Left ventricle myocardium inferior (tissue), 1 donor: ENCODE data around the gene S100A3. TPM values are rescaled to one million over a fixed set of nuclear protein-coding genes. Genes with fewer than 3 reads are reported as not detected.
"Not testable (repeated sequence)": the region's sequence is repeated elsewhere in the genome, so short reads cannot be mapped to it uniquely, and the experiment has no call there.

Experiments
- DNase-seq: peaks from one replicate; pipeline ENCODE4 v3.0.0-alpha.2; 2020
- H3K27ac ChIP-seq: fragments of 200-600 bp; replicated peaks from 2 replicates; pipeline ENCODE4 v1.8.0; 2021
- H3K27me3 ChIP-seq: fragments of 200-600 bp; 2 replicates; pipeline ENCODE4 v1.8.0; 2021; ENCODE audit warnings: low read depth
- H3K36me3 ChIP-seq: fragments of 200-600 bp; 2 replicates; pipeline ENCODE4 v1.8.0; 2021
- H3K4me1 ChIP-seq: fragments of 200-600 bp; 2 replicates; pipeline ENCODE4 v1.8.0; 2021
- H3K4me3 ChIP-seq: fragments of 200-600 bp; 2 replicates; pipeline ENCODE4 v1.8.0; 2021; ENCODE audit warnings: mild to moderate bottlenecking, moderate library complexity
- H3K9me3 ChIP-seq: fragments of 200-600 bp; replicated peaks from 2 replicates; pipeline ENCODE4 v1.8.0; 2021
- intact Hi-C: fragments of 100-400 bp; cut with micrococcal nuclease; formaldehyde crosslinking; loops from one replicate; pipeline ENCODE4 v1.11.0; 2022
- total RNA-seq: library from RNA; stranded (reverse); fragmentation: NEBNext Ultra II Directional; extraction: Animal tissue kit (Norgen Biotek cat#: 25700); gene quantifications from one replicate; pipeline ENCODE4 v1.2.1, GENCODE V29; 2021
- TF ChIP-seq, protein P1 (sequence below): fragments of 200-600 bp; IDR thresholded peaks from 2 replicates; pipeline ENCODE4 v1.8.0; 2021; ENCODE audit warnings: antibody characterized with exemption, mild to moderate bottlenecking, borderline replicate concordance
- donor health status: DM: no; HTN: yes; CAD: no; lungs with severe emphysema.

The S100A3 gene
- total RNA-seq, 1 donor from 2014 or later, result 0.36 TPM

DNA sequence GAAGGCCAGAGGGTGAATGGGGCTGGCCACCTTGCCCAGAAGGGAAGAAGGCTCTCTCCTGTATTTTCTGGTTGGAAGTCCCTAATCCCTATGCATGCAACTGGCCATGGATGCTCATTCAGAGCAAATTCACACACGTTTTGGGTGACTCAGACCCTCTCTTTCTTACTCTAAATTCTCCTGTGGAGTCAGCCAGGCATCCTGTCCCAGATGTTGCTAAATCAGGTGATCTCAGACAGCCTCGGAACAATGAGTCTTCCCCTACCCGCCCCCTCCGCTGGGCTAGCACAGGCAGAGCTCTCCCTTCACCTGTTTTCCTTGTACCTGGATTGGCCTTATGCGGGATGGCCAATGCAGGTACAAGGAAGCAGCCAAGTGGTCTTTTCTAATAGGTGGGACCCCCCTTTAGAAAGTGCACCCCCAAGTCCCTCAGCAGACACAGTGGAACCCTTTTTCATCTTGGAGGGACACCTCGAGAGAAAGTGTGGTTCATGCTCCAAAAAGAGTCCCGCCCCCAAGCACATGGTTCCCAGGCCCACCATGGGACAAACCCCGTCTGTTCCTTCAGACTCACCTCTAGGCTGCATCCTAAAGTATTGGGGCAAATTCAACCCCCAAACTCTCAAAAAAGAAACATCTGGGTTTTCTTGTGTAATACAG is 21.9 kb downstream of the S100A3 start:
- intact Hi-C loops, result no loop called here
- TF ChIP-seq, protein P1, sequence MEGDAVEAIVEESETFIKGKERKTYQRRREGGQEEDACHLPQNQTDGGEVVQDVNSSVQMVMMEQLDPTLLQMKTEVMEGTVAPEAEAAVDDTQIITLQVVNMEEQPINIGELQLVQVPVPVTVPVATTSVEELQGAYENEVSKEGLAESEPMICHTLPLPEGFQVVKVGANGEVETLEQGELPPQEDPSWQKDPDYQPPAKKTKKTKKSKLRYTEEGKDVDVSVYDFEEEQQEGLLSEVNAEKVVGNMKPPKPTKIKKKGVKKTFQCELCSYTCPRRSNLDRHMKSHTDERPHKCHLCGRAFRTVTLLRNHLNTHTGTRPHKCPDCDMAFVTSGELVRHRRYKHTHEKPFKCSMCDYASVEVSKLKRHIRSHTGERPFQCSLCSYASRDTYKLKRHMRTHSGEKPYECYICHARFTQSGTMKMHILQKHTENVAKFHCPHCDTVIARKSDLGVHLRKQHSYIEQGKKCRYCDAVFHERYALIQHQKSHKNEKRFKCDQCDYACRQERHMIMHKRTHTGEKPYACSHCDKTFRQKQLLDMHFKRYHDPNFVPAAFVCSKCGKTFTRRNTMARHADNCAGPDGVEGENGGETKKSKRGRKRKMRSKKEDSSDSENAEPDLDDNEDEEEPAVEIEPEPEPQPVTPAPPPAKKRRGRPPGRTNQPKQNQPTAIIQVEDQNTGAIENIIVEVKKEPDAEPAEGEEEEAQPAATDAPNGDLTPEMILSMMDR, result no peak
- Histone ChIP-seq H3K4me1 (peaks cover 21% of the 10 kb centered on the region), H3K9me3 (no peaks in the 10 kb centered on the region), H3K4me3 (no peak overlapping the region), H3K27ac (no peak overlapping the region), H3K27me3 (no peaks in the 10 kb centered on the region), H3K36me3 (no peaks in the 10 kb centered on the region)
- DNase-seq, result no peak

DNA sequence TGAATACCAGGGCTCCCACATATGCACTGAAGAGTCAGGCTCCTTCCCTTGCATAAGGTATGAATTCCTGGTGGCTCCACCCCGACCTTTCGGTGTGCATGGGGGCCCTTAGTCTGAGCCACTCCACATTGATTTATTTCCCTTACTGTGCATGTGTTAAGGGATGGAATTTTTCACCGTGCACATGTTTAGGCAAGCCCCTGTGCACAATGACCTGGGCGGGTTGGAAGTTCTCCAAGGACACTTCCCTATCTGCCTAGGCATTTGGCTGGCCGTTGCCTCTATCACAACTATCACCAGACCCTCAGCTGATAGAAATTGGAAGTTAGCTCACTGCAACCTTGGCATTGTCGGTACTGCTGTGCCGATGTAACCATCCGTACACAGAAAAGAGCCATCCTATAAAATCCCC is 22.9 kb downstream of the S100A3 start:
- H3K4me3 ChIP-seq, result no peak overlapping the region
- H3K9me3 ChIP-seq, result no peaks in the 10 kb centered on the region
- no peak for DNase-seq
- peaks cover 20% of the 10 kb centered on the region for H3K4me1 ChIP-seq
- no peak overlapping the region for H3K27ac ChIP-seq
- no peaks in the 10 kb centered on the region for H3K27me3 ChIP-seq
- H3K36me3 ChIP-seq, result no peaks in the 10 kb centered on the region
- intact Hi-C loops, result no loop called here
- TF ChIP-seq, protein P1, result no peak

DNA sequence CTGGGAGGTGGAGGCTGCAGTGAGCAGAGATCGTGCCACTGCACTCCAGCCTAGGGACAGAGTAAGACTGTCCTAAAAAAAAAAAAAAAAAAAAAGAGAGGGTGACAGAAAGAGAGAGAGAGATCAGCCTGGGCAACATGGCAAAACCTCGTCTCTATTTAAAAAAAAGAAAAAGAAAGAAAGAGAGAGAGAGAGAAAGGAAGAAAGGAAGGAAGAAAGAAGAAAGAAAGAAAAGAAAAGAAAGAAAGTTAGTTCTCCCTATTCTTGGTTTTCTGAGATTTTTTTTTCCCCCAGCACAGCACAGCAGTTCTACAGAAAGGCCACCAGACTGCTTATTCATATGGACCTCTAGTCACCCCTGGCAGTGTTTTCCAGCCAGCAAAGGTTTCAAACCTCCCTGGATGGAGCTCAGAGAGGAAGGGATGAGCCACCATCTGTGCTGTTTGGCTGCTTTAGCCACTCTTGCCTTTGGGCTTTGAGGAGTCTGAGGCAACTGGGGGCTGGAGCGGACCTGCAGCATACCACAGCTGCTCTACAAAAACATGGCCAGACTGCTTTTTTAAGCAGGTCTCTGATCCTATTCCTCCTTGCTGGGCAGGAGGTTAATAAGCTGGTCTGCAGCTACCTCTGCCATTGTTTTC is 23.9 kb downstream of the S100A3 start:
- H3K27me3 ChIP-seq, result no peaks in the 10 kb centered on the region
- H3K27ac ChIP-seq, result peak overlapping the region; percentile 16
- TF ChIP-seq, protein P1, result no peak
- intact Hi-C loops, result no loop called here
- no peaks in the 10 kb centered on the region for H3K36me3 ChIP-seq
- no peak overlapping the region for H3K4me3 ChIP-seq
- no peak for DNase-seq
- no peaks in the 10 kb centered on the region for H3K9me3 ChIP-seq
- H3K4me1 ChIP-seq, result peaks cover 20% of the 10 kb centered on the region

DNA sequence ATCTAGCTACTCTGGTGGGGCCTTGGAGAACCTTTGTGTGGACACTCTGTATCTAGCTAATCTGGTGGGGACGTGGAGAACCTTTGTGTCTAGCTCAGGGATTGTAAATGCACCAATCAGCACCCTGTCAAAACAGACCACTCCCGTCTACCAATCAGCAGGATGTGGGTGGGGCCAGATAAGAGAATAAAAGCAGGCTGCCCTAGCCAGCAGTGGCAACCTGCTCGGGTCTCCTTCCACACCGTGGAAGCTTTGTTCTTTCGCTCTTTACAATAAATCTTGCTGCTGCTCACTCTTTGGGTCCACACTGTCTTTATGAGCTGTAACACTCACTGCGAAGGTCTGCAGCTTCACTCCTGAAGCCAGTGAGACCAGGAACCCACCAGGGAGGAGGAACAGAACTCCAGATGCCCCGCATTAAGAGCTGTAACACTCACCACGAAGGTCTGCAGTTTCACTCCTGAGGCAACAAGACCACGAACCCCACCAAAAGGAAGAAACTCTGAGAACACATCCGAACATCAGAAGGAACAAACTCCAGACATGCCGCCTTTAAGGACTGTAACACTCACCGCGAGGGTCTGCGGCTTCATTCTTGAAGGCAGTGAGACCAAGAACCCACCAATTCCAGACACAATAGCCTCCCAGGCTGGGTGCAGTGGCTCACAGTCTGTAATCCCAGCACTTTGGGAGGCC is 26.6 kb downstream of the S100A3 start:
- H3K4me3 ChIP-seq, H3K36me3 ChIP-seq, H3K9me3 ChIP-seq, H3K27ac ChIP-seq, H3K27me3 ChIP-seq, DNase-seq, intact Hi-C loops: not testable (repeated sequence)
- peaks cover 20% of the 10 kb centered on the region for H3K4me1 ChIP-seq

DNA sequence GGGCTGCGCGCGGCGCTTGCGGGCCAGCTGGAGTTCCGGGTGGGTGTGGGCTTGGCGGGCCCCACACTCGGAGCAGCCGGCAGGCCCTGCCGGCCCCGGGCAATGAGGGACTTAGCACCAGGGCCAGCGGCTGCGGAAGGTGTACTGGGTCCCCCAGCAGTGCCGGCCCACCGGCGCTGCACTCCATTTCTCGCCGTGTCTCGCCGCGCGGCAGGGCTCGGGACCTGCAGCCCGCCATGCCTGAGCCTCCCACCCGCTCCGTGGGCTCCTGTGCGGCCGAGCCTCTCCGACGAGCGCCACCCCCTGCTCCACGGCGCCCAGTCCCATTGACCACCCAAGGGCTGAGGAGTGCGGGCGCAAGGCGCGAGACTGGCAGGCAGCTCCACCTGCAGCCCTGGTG is 27.2 kb downstream of the S100A3 start:
- intact Hi-C loops, H3K9me3 ChIP-seq, H3K4me3 ChIP-seq, H3K27me3 ChIP-seq, DNase-seq, H3K36me3 ChIP-seq, H3K27ac ChIP-seq: not testable (repeated sequence)
- peaks cover 17% of the 10 kb centered on the region for H3K4me1 ChIP-seq

DNA sequence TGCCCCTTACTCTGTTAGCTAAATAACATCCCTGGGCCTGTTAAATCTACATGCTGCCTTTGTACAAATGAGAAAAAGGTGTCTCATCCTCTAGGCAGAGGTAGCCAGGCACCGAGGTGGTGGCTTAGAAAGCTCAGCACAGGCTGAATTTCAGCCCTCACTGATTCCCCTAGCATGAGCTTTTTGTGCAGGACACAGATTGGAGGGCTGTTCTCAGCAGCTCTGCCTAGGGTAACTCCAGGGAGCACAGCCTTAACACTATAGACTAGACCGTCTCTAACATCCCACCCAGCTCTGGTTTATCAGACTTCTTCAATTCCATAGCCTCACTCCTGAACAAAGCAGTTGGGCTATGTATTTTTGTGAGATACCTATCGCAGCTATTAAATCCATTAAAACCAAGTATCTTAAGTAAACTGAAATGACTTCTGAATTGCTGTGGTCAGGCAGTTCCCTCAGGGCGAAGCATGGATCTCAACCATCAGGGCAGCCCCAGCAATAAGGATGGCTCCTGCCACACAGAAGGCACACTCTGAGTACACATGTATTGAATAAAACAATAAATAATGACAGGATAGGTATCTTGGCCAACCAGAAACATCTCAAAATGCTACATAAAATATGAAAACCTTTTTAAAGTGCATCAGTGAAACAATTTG is 28.1 kb downstream of the S100A3 start:
- Histone ChIP-seq H3K27ac (no peak overlapping the region), H3K36me3 (no peaks in the 10 kb centered on the region), H3K27me3 (no peaks in the 10 kb centered on the region), H3K4me1 (peaks cover 11% of the 10 kb centered on the region), H3K9me3 (no peaks in the 10 kb centered on the region), H3K4me3 (no peak overlapping the region)
- intact Hi-C loops, result no loop called here
- DNase-seq, result no peak
- TF ChIP-seq, protein P1, result no peak

DNA sequence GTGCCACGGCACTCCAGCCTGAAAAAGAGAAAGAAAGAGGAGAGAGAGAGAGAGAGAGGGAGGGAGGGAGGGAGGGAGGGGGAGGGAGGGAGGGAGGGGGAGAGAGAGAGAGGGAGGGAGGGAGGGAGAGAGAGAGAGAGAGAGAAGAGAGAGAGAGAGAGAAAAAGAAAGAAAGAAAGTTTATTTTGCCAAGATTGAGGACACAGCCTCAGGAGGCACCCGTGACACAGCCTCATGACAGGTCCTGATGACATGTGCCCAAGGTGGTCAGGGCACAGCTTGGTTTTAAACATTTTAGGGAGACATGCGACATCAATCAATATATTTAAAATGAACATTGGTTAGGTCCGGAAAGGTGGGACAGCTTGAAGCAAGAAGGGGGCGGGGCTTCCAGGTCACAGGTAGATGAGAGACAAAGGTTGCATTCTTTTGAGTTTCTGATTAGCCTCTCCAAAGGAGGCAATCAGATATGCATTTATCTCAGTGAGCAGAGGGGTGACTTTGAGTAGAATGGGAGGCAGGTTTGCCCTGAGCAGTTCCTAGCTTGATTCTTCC is 28.8 kb downstream of the S100A3 start:
- peaks cover 11% of the 10 kb centered on the region for H3K4me1 ChIP-seq
- H3K36me3 ChIP-seq, DNase-seq, H3K27me3 ChIP-seq, H3K27ac ChIP-seq, H3K9me3 ChIP-seq, intact Hi-C loops, H3K4me3 ChIP-seq: not testable (repeated sequence)
